GM12864 (cell line): ENCODE results near the gene TMC1.

ENCODE experiments used
- DNase-seq: peaks from one replicate; pipeline ENCODE4 v3.0.0-alpha.2; 2011; ENCODE audit warnings: low read depth
- H3K4me3 ChIP-seq: 2 replicates; pipeline ENCODE4 v1.5.1; 2011; ENCODE audit warnings: mild to moderate bottlenecking, low read depth, low read length, control low read depth
- TF ChIP-seq, protein P1 (sequence below): IDR thresholded peaks from 2 replicates; pipeline ENCODE4 v1.5.1; 2011; ENCODE audit warnings: low read depth, mild to moderate bottlenecking, moderate library complexity, low read length, control low read depth, inconsistent platforms; ENCODE audit errors: missing control alignments

Gene TMC1

DNA sequence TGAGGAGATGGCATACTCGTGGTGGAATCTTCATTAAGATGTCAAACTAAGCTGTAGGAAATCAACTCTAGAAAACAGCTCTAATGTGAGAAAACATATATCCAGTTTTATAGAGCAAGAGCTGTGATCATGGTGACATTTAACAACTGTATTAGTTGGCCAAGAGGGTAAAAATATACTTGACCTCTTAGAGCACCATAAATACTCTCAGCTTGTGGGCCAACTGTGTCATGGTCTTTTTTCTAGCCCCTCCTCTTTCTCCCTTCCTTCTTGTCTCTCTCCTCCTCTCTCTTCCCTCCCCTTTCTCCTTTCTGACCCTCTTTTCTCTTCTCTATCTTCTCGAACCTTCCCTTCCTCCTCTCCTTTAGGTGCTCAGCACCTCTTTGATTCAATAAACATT, 54.7 kb downstream of the TMC1 start:
- DNase-seq: no peak
- TF ChIP-seq, protein P1, sequence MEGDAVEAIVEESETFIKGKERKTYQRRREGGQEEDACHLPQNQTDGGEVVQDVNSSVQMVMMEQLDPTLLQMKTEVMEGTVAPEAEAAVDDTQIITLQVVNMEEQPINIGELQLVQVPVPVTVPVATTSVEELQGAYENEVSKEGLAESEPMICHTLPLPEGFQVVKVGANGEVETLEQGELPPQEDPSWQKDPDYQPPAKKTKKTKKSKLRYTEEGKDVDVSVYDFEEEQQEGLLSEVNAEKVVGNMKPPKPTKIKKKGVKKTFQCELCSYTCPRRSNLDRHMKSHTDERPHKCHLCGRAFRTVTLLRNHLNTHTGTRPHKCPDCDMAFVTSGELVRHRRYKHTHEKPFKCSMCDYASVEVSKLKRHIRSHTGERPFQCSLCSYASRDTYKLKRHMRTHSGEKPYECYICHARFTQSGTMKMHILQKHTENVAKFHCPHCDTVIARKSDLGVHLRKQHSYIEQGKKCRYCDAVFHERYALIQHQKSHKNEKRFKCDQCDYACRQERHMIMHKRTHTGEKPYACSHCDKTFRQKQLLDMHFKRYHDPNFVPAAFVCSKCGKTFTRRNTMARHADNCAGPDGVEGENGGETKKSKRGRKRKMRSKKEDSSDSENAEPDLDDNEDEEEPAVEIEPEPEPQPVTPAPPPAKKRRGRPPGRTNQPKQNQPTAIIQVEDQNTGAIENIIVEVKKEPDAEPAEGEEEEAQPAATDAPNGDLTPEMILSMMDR: no peak
- no peak overlapping the region for H3K4me3 ChIP-seq

DNA sequence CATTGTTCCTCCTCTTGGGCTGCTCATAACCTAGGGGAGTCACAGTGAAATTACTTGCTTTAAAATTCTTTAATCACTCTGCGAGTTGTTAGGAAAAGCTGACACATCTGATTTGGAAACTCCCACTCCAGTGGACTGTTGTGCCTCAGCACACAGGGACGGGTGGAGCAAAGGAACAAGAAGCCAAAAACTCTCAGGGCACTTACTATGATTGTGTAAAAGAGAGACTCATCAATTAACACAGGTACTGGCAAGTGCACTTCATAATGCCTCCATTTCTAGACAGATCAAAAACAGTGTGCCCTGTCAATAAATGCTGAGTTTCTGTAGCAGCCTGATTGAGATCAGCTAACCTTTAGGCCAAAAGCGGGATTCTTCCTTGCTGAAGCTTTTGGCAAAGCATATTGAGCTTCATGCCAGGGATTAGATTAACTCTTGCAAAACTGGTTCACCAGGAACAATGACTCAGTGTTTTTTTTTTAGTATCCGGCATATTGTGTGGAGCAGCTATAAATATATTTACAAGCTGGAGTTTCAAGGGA, 55.9 kb downstream of the TMC1 start:
- TF ChIP-seq, protein P1: no peak
- no peak overlapping the region for H3K4me3 ChIP-seq
- no peak for DNase-seq

DNA sequence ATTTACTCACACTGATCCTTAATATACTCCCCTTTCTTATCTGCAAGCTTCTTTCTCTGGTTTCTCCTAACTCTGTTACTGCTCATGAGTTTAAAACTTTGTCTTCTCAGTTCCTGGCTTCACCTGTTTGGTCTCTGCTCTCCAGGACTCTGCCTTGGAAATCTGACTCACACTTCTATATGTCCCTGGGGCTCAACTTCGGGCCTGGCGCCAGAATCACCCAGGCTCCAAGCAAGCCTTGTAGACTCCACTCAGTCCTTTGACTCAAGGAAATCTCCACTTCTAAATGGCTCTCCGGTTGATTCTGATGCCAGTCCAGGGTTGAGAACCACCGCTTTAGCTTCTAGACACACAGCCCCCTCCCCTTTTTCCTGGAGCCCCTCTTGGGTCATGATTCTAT, 57.8 kb downstream of the TMC1 start:
- DNase-seq: no peak
- no peak overlapping the region for H3K4me3 ChIP-seq
- TF ChIP-seq, protein P1: no peak

DNA sequence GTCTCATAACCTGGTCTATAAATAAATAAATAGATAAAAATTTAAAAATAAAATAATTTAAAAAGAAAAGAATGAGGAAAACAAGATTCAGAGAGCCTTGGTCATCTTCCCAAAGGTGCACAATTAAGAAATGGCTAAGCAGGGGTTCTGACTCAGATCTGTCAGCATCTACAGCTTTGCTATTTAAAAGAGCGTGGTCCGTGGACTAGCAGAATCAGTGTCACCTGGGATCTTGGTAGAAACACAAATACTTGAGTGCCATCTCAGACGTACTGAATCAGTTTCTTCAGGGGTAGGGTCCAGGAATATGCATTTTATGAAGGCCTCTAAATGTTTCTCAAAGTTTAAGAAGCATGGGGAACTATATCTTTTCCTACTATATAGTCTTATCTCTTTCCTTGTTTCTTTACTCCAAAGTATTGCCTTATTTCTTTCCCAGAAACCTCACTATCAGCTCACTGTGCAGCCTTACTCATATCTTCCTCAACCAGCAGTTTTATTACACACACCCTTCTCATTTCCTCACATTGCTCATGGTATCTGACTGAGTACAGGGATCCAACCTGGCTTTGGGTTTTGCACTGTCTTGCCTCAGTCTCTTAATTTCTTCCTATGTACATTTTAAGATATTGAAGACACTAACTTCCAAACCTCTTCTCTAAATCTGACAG, 58.6 kb downstream of the TMC1 start:
- no peak for DNase-seq
- H3K4me3 ChIP-seq: no peak overlapping the region
- TF ChIP-seq, protein P1: no peak

DNA sequence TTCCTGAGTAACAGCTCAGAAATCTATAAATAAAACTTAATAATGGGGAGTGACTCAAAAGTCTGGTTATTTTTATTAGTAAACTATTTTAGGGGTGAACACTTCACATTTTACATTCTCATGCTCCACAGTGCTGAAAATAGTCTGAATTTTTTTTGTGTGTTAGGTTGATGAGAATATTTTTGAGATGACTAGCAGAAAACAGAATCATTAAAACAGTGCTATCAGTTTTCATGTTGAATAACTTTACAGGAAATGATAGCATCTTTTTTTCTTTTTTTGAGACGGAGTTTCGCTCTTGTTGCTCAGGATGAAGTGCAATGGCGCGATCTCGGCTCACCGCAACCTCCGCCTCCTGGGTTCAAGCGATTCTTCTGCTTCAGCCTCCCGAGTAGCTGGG, 60.3 kb downstream of the TMC1 start:
- DNase-seq: no peak
- H3K4me3 ChIP-seq: no peak overlapping the region
- TF ChIP-seq, protein P1: no peak

DNA sequence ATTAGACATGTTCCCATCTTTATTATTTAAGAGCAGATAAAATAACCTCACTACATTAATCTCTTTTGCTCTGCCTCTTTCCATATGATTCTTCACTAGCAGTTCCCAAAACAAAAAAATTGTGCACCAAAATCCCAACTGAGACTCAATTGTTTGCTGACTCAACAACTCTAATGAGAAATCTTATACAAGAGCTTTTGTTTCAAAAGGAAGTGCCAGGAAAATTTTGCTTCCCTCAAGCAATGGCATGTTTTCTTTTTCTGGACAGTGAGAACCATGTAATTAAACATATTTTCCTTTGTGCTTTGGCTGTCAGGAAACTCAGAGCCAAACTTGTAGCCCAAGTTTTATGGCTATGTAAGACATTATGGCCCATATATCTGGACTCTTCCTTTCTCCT, 62.0 kb downstream of the TMC1 start:
- TF ChIP-seq, protein P1: no peak
- DNase-seq: no peak
- no peak overlapping the region for H3K4me3 ChIP-seq

DNA sequence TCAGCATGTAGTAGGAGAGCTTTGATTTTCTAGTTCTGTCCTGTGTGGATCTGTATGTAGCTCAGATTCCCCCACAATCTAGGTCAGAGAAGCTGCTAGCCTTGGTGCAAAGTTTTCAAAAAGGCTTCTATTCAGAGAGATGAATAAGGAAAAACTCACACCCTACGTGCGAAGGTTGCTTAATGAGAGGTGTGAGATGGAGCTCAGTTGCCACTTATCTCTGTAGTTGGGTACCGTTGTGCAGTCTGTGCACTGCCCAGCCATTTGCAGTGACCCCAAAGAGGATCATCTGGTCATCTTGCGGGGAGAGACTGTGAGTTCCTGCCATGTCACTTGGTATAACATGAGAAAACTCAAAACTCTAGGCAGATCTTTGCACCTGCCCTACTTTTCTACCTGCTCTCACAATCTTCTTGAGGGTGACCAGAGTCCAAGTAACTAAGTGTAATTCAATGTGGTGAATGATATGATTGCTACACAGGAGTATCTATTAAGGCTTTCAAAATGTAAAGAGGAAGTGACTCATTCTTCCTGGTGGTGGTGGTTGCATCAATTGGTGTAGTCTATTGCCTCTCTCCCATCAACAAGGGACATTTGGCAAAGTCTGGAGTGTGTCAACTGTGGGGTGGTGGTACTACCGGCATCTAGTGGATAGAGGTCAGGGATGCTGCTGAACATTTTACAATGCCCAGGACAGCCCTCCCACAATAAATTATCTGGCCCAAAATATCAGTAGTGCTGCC, 65.2 kb downstream of the TMC1 start:
- DNase-seq: no peak
- TF ChIP-seq, protein P1: no peak

More for the DNA sequence above, 65.2 kb downstream of the TMC1 start:
- H3K4me3 ChIP-seq: no peak overlapping the region
